IMR-90 (cell line): ENCODE measurements around the gene MAP1LC3B. TPM values are rescaled to one million over a fixed set of nuclear protein-coding genes. Genes with fewer than 3 reads are reported as not detected.

ENCODE experiments used
- ATAC-seq: fragments of 200-7000 bp; cut with Tn5 transposase; 2 replicates; pipeline ENCODE4 v1.9.1; 2020; ENCODE audit warnings: low read depth, mild to moderate bottlenecking, moderate library complexity
- BruUV-seq: library from RNA; stranded (reverse); fragments of 400-500 nt; replicated peaks from 2 replicates; lab custom pipeline; 2021; lab: Mats Ljungman, UMichigan
- CTCF ChIA-PET: fragments of 300-600 bp; formaldehyde crosslinking; extraction: SDS; loops from one replicate; lab custom pipeline; 2021; ENCODE audit warnings: antibody characterized with exemption; lab: Yijun Ruan, JAX
- POLR2A ChIA-PET: fragments of 300-600 bp; sonication (Branson Sonifier 250); formaldehyde crosslinking; loops from one replicate; lab custom pipeline; 2022; ENCODE audit warnings: antibody characterized with exemption; ENCODE audit not compliant: unreplicated experiment; lab: Charles Lee
- DNase-seq: peaks from one replicate; pipeline ENCODE4 v3.0.0; 2013
- H2AFZ ChIP-seq: replicated peaks from 2 replicates; pipeline ENCODE3; 2013; ENCODE audit warnings: low read length, mild to moderate bottlenecking; ENCODE audit not compliant: poor library complexity
- H2AK5ac ChIP-seq: 2 replicates; pipeline ENCODE4 v1.6.1; 2013; ENCODE audit warnings: low read depth, low read length, inconsistent platforms
- H2AK9ac ChIP-seq: replicated peaks from 2 replicates; pipeline ENCODE3; 2013; ENCODE audit warnings: mild to moderate bottlenecking, low read depth, low read length, moderate library complexity; ENCODE audit not compliant: poor library complexity
- H2BK120ac ChIP-seq: 2 replicates; pipeline ENCODE4 v1.6.1; 2013; ENCODE audit warnings: low read depth, low read length, inconsistent platforms
- H2BK15ac ChIP-seq: 3 replicates; pipeline ENCODE4 v1.6.1; 2013; ENCODE audit warnings: low read depth, low read length, inconsistent platforms
- H2BK20ac ChIP-seq: 2 replicates; pipeline ENCODE4 v1.6.1; 2013; ENCODE audit warnings: low read depth, mild to moderate bottlenecking, inconsistent platforms, low read length, moderate library complexity
- H2BK5ac ChIP-seq: 2 replicates; pipeline ENCODE4 v1.6.1; 2013; ENCODE audit warnings: mild to moderate bottlenecking, low read depth, low read length, inconsistent platforms; ENCODE audit not compliant: poor library complexity, severe bottlenecking
- H3K14ac ChIP-seq: replicated peaks from 2 replicates; pipeline ENCODE4 v1.6.1; 2013; ENCODE audit warnings: low read depth, low read length, inconsistent platforms
- H3K18ac ChIP-seq: 2 replicates; pipeline ENCODE4 v1.6.1; 2013; ENCODE audit warnings: low read depth, low read length, control low read depth
- H3K23ac ChIP-seq: 2 replicates; pipeline ENCODE4 v1.6.1; 2013; ENCODE audit warnings: low read depth, low read length, inconsistent platforms
- H3K27ac ChIP-seq: 2 replicates; pipeline ENCODE4 v1.5.1; 2013; ENCODE audit warnings: mild to moderate bottlenecking, control low read depth, low read length; ENCODE audit not compliant: insufficient read depth
- H3K27me3 ChIP-seq: 2 replicates; pipeline ENCODE4 v1.6.1; 2013; ENCODE audit warnings: low read length; ENCODE audit not compliant: control insufficient read depth, insufficient read depth
- H3K36me3 ChIP-seq: 2 replicates; pipeline ENCODE4 v1.6.1; 2013; ENCODE audit warnings: low read length, mixed read lengths; ENCODE audit not compliant: control insufficient read depth, insufficient read depth
- H3K4ac ChIP-seq: 2 replicates; pipeline ENCODE4 v1.6.1; 2013; ENCODE audit warnings: low read depth, low read length, inconsistent platforms
- H3K4me1 ChIP-seq: 2 replicates; pipeline ENCODE4 v1.6.1; 2013; ENCODE audit warnings: low read length, mixed read lengths; ENCODE audit not compliant: control insufficient read depth, insufficient read depth
- H3K4me2 ChIP-seq: 2 replicates; pipeline ENCODE4 v1.6.1; 2013; ENCODE audit warnings: low read depth, mild to moderate bottlenecking, control low read depth, low read length, moderate library complexity
- H3K4me3 ChIP-seq: 2 replicates; pipeline ENCODE4 v1.5.1; 2013; ENCODE audit warnings: low read depth, mild to moderate bottlenecking, control low read depth, low read length, moderate library complexity; ENCODE audit not compliant: insufficient read depth
- H3K56ac ChIP-seq: 2 replicates; pipeline ENCODE4 v1.6.1; 2013; ENCODE audit warnings: low read length, inconsistent platforms; ENCODE audit not compliant: insufficient read depth; ENCODE audit errors: extremely low read depth
- H3K79me1 ChIP-seq, 2 experiments: 2 replicates each; pipeline ENCODE4 v1.6.1; 2013; ENCODE audit warnings: low read length in 2 of 2, inconsistent platforms in 1 of 2, low read depth in 1 of 2
- H3K9ac ChIP-seq: 2 replicates; pipeline ENCODE4 v1.6.1; 2013; ENCODE audit warnings: low read depth, low read length, control low read depth
- H3K9me1 ChIP-seq: 2 replicates; pipeline ENCODE4 v1.6.1; 2013; ENCODE audit warnings: low read length, inconsistent platforms; ENCODE audit not compliant: insufficient read depth
- H3K9me3 ChIP-seq: 2 replicates; pipeline ENCODE4 v1.6.1; 2013; ENCODE audit warnings: low read length; ENCODE audit not compliant: control insufficient read depth, insufficient read depth
- H4K20me1 ChIP-seq: 2 replicates; pipeline ENCODE4 v1.6.1; 2013; ENCODE audit warnings: low read length, inconsistent platforms; ENCODE audit not compliant: insufficient read depth
- H4K5ac ChIP-seq: 2 replicates; pipeline ENCODE4 v1.6.1; 2013; ENCODE audit warnings: mild to moderate bottlenecking, low read depth, low read length, control low read depth
- H4K8ac ChIP-seq, 2 experiments: 2 replicates each; pipeline ENCODE4 v1.6.1; 2013; ENCODE audit warnings: low read depth in 2 of 2, low read length in 2 of 2, control low read depth in 1 of 2, inconsistent platforms in 1 of 2
- H4K91ac ChIP-seq: 2 replicates; pipeline ENCODE4 v1.6.1; 2013; ENCODE audit warnings: low read depth, low read length, inconsistent platforms; ENCODE audit not compliant: insufficient read depth
- BHLHE40 ChIP-seq: fragments of 150-350 bp; IDR thresholded peaks from 2 replicates; pipeline ENCODE4 v1.6.1; 2016; ENCODE audit warnings: mild to moderate bottlenecking, low read depth, low read length
- CEBPB ChIP-seq: IDR thresholded peaks from 2 replicates; pipeline ENCODE4 v1.6.1; 2012; ENCODE audit warnings: low read depth, low read length, improper control_type of control experiment
- CHD1 ChIP-seq: IDR thresholded peaks from 2 replicates; pipeline ENCODE4 v1.6.1; 2012; ENCODE audit warnings: low read depth, low read length, improper control_type of control experiment
- FOS ChIP-seq: fragments of 150-350 bp; IDR thresholded peaks from 2 replicates; pipeline ENCODE4 v1.6.1; 2016; ENCODE audit warnings: low read depth, low read length
- MAFK ChIP-seq: IDR thresholded peaks from 2 replicates; pipeline ENCODE4 v1.6.1; 2012; ENCODE audit warnings: low read depth, low read length, improper control_type of control experiment
- MAZ ChIP-seq: IDR thresholded peaks from 2 replicates; pipeline ENCODE4 v1.6.1; 2012; ENCODE audit warnings: low read depth, mild to moderate bottlenecking, low read length, improper control_type of control experiment, moderate library complexity, borderline replicate concordance
- MXI1 ChIP-seq: IDR thresholded peaks from 2 replicates; pipeline ENCODE4 v1.6.1; 2012; ENCODE audit warnings: low read depth, mild to moderate bottlenecking, low read length, moderate library complexity, borderline replicate concordance
- NFE2L2 ChIP-seq: fragments of 150-350 bp; IDR thresholded peaks from 2 replicates; pipeline ENCODE4 v1.6.1; 2016; ENCODE audit warnings: low read depth, mild to moderate bottlenecking, low read length
- POLR2A ChIP-seq: IDR thresholded peaks from 2 replicates; pipeline ENCODE4 v1.6.1; 2012; ENCODE audit warnings: mild to moderate bottlenecking, low read depth, low read length
- RAD21 ChIP-seq: IDR thresholded peaks from 2 replicates; pipeline ENCODE4 v1.6.1; 2012; ENCODE audit warnings: low read length, improper control_type of control experiment
- RCOR1 ChIP-seq: IDR thresholded peaks from 2 replicates; pipeline ENCODE4 v1.6.1; 2012; ENCODE audit warnings: mild to moderate bottlenecking, low read length, improper control_type of control experiment; ENCODE audit not compliant: insufficient replicate concordance
- RFX5 ChIP-seq: IDR thresholded peaks from 2 replicates; pipeline ENCODE4 v1.8.0; 2012; ENCODE audit warnings: low read depth, mild to moderate bottlenecking, low read length, moderate library complexity
- SMC3 ChIP-seq: fragments of 150-350 bp; IDR thresholded peaks from 2 replicates; pipeline ENCODE4 v1.6.1; 2016; ENCODE audit warnings: low read depth, mild to moderate bottlenecking, antibody characterized with exemption, low read length, moderate library complexity
- WGBS, 2 experiments: methylation state at CpG; one replicate each; pipeline versions ENCODE4 v1.1.5 to v1.1.7; 2013; ENCODE audit warnings: missing lambda C conversion rate in 2 of 2; ENCODE audit not compliant: insufficient read length in 1 of 2; ENCODE audit errors: extremely low coverage in 2 of 2; 5-methylcytosine and 5-hydroxymethylcytosine counted together
- dilution Hi-C: fragments of 300-500 bp; cut with HindIII; formaldehyde crosslinking; loops from one replicate; pipeline ENCODE4 v1.14.3; 2018; ENCODE audit warnings: low sequenced_read_pairs; ENCODE audit not compliant: unreplicated experiment
- in situ Hi-C: fragments of 300-500 bp; cut with MboI; formaldehyde crosslinking; loops from 3 replicates; pipeline ENCODE4 v1.14.3; 2019; ENCODE audit warnings: low sequenced_read_pairs, inconsistent platforms, mixed read lengths
- intact Hi-C: fragments of 100-400 bp; cut with micrococcal nuclease; formaldehyde crosslinking; loops from 2 replicates; pipeline ENCODE4 v1.10.0; 2022
- polyA plus RNA-seq, 3 experiments: library from polyadenylated mRNA; depleted of rRNA; stranded (reverse); fragments of >200 nt; gene quantifications; 2 replicates each; pipeline ENCODE4 v1.2.3, GENCODE V29; 2012; ENCODE audit warnings: low replicate concordance in 1 of 3
- total RNA-seq: library from RNA; depleted of rRNA; stranded (reverse); fragments of >200 nt; gene quantifications from 2 replicates; pipeline ENCODE4 v1.2.3, GENCODE V29; 2012
- TF ChIP-seq, protein P1 (sequence below): fragments of 150-350 bp; IDR thresholded peaks from 2 replicates; pipeline ENCODE4 v1.6.1; 2017; ENCODE audit warnings: mild to moderate bottlenecking, antibody characterized with exemption, low read length, low read depth
- TF ChIP-seq, protein P2 (sequence below): fragments of 150-350 bp; IDR thresholded peaks from 2 replicates; pipeline ENCODE4 v1.6.1; 2016; ENCODE audit warnings: low read depth, mild to moderate bottlenecking, low read length, moderate library complexity, borderline replicate concordance
- TF ChIP-seq, protein P3 (sequence below): conservative IDR thresholded peaks from 2 replicates; pipeline ENCODE4 v1.5.1; 2012; ENCODE audit warnings: mild to moderate bottlenecking, low read depth, low read length, improper control_type of control experiment

Gene MAP1LC3B
- total and polyA plus RNA-seq, 2 of the 4 experiments (the other 2 are of a cell fraction) = 23.5 to 57.7 TPM

DNA sequence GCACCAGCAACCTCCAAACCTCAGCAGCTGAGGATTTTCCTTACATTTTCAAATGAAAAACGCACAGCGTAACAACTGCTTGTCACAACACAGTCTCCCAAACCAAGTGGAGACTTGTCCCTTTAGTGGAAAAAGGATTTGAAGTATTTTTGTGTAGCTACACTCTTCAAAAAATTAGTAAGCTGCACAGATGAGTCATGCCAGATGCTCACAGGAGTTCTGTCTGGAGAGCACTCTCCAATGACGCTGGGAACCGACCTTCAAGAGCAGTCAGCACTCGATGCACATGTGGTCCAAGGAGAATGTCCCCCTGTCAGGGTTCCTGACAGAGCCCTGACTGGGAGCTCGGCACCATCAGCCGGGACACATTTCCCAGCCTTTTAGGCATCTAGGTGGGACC is 39.8 kb downstream of the MAP1LC3B start:
- no peak overlapping the region for H4K91ac ChIP-seq
- peaks cover 23 to 74% of the 10 kb centered on the region in 2 experiments; a peak in 3 of 4 replicates for H3K79me1 ChIP-seq
- ATAC-seq (peak; percentile 75), DNase-seq (peak; percentile 94)
- H3K4me2 ChIP-seq = no peak overlapping the region
- CTCF ChIA-PET = no interaction called here
- no peak overlapping the region for H3K23ac ChIP-seq
- H3K9me3 ChIP-seq = no peaks in the 10 kb centered on the region
- in situ Hi-C loops = no loop called here
- dilution Hi-C loops = no loop called here
- no peak overlapping the region; the same call in 1 of the 2 replicates for H2AK5ac ChIP-seq
- WGBS, 2 experiments = 20% methylated on average over 1 of the region's 7 CpGs; no CpG with 5 or more reads in 1 of the 2 experiments
- TF ChIP-seq MAZ (no peak), CEBPB (no peak), RFX5 (no peak), MXI1 (peak; percentile 91), SMC3 (no peak), NFE2L2 (no peak), RAD21 (no peak; the same call in 1 of the 2 replicates), RCOR1 (no peak), CHD1 (no peak), BHLHE40 (0 out of 2 replicates have a peak, but pooled peaks have one; percentile 49), MAFK (no peak), POLR2A (no peak), FOS (peak; percentile 88)
- TF ChIP-seq, protein P1, sequence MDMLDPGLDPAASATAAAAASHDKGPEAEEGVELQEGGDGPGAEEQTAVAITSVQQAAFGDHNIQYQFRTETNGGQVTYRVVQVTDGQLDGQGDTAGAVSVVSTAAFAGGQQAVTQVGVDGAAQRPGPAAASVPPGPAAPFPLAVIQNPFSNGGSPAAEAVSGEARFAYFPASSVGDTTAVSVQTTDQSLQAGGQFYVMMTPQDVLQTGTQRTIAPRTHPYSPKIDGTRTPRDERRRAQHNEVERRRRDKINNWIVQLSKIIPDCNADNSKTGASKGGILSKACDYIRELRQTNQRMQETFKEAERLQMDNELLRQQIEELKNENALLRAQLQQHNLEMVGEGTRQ = peak; percentile 37; the same call in 1 of the 2 replicates
- TF ChIP-seq, protein P2, sequence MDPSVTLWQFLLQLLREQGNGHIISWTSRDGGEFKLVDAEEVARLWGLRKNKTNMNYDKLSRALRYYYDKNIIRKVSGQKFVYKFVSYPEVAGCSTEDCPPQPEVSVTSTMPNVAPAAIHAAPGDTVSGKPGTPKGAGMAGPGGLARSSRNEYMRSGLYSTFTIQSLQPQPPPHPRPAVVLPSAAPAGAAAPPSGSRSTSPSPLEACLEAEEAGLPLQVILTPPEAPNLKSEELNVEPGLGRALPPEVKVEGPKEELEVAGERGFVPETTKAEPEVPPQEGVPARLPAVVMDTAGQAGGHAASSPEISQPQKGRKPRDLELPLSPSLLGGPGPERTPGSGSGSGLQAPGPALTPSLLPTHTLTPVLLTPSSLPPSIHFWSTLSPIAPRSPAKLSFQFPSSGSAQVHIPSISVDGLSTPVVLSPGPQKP = no peak
- TF ChIP-seq, protein P3, sequence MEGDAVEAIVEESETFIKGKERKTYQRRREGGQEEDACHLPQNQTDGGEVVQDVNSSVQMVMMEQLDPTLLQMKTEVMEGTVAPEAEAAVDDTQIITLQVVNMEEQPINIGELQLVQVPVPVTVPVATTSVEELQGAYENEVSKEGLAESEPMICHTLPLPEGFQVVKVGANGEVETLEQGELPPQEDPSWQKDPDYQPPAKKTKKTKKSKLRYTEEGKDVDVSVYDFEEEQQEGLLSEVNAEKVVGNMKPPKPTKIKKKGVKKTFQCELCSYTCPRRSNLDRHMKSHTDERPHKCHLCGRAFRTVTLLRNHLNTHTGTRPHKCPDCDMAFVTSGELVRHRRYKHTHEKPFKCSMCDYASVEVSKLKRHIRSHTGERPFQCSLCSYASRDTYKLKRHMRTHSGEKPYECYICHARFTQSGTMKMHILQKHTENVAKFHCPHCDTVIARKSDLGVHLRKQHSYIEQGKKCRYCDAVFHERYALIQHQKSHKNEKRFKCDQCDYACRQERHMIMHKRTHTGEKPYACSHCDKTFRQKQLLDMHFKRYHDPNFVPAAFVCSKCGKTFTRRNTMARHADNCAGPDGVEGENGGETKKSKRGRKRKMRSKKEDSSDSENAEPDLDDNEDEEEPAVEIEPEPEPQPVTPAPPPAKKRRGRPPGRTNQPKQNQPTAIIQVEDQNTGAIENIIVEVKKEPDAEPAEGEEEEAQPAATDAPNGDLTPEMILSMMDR = no peak
- H3K27ac ChIP-seq = no peak overlapping the region
- H4K20me1 ChIP-seq = peaks cover 47% of the 10 kb centered on the region
- no peak overlapping the region for H3K4me3 ChIP-seq
- H3K4me1 ChIP-seq = peaks cover 22% of the 10 kb centered on the region
- H3K4ac ChIP-seq = no peak overlapping the region
- H3K36me3 ChIP-seq = peaks cover 5% of the 10 kb centered on the region
- no TSS peak for BruUV-seq
- H3K14ac ChIP-seq = no peak overlapping the region
- H3K9me1 ChIP-seq = peaks cover 20% of the 10 kb centered on the region
- H4K8ac ChIP-seq = no peak overlapping the region
- H3K18ac ChIP-seq = no peak overlapping the region
- H2AFZ ChIP-seq = peak overlapping the region; percentile 44
- peak overlapping the region; percentile 8 for H2AK9ac ChIP-seq
- H2BK5ac ChIP-seq = no peak overlapping the region
- H3K56ac ChIP-seq = no peak overlapping the region
- POLR2A ChIA-PET = interaction anchor here (0.6 kb wide), 1 partner anchor 113 kb away, joined by 4 read pairs; no protein-coding TSS in a partner anchor
- intact Hi-C loops = loop anchor here (5.0 kb wide), 1 partner anchor 35 kb away; no protein-coding TSS in a partner anchor
- no peak overlapping the region for H4K5ac ChIP-seq
- no peak overlapping the region for H2BK120ac ChIP-seq
- H3K9ac ChIP-seq = no peak overlapping the region
- H2BK20ac ChIP-seq = no peak overlapping the region
- H2BK15ac ChIP-seq = no peak overlapping the region
- no peaks in the 10 kb centered on the region for H3K27me3 ChIP-seq
